ENCODE measurements around the gene GRK5.

DNA sequence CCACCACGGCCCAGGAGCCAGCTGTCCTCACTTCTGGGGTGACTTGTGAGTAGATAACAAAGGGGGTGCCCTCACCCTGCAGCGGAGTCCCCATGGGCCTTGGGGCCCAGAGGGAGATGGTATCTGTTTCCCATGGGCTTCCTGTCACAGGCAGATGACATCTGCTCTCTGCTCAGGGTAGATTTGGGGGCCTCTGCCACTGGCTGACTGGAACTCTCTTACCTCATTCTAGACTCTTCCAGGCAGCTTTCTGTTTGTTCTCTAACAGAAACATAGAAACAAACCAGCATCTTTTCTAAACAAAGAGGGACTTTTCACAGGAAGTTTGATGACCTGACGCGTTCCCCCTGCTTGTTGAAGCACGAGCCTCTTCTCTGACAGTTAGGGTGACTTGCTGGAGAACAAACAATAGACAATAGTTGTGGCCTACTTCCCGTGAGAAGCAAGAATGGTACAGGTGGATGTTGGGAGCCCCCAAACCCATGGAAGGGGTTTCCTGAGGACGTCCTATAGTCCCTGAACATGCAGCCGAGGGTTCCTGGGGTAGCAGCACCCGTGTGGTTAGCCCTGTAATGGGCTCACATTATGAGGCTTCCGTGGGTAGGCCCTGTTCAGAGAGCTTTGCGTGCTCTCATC is 61.6 kb downstream of the GRK5 start:
- TF ChIP-seq CTCF (IDR thresholded peaks at IDR 0.05), result no peak
- no peak for TF ChIP-seq POLR2A (IDR thresholded peaks at IDR 0.05)

Measured in right lobe of liver (tissue), 4 donors.